ENCODE data around the gene ARHGAP42. TPM values are rescaled to one million over a fixed set of nuclear protein-coding genes. Genes with fewer than 3 reads are reported as not detected.

ARHGAP42 gene
- total RNA-seq, 4 donors from 2014 or later = 7.6 to 22.2 (median 14.6) TPM

DNA sequence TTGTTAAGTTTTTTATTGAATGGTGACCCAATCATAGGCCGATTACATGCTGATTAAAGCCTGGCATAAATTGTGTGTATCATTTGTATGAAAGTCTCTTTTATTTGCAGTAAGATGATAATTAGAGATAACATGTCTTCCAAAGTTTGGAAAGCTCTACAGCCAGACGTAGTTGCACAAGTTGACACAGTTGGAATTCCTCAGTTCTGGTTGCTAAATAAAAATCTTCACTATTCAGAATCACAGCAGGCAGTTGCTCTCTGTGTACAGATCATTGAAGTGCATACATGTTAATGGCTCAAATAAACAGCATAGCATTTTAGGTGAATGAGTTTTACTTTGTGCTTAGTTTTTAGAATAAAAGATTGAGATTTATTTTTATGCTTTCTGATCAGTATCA lies 69.5 kb downstream of the ARHGAP42 start:
- TF ChIP-seq POLR2A (IDR thresholded peaks at IDR 0.05) = no peak
- TF ChIP-seq, protein P1, sequence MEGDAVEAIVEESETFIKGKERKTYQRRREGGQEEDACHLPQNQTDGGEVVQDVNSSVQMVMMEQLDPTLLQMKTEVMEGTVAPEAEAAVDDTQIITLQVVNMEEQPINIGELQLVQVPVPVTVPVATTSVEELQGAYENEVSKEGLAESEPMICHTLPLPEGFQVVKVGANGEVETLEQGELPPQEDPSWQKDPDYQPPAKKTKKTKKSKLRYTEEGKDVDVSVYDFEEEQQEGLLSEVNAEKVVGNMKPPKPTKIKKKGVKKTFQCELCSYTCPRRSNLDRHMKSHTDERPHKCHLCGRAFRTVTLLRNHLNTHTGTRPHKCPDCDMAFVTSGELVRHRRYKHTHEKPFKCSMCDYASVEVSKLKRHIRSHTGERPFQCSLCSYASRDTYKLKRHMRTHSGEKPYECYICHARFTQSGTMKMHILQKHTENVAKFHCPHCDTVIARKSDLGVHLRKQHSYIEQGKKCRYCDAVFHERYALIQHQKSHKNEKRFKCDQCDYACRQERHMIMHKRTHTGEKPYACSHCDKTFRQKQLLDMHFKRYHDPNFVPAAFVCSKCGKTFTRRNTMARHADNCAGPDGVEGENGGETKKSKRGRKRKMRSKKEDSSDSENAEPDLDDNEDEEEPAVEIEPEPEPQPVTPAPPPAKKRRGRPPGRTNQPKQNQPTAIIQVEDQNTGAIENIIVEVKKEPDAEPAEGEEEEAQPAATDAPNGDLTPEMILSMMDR (IDR thresholded peaks at IDR 0.05) = no peak
- intact Hi-C loops (cut with DNase I; ENCODE audit: low total_unique reads) = no loop called here
- WGBS, 2 donors = 31 to 47% methylated on average over 2 of the region's 2 CpGs
- no peak overlapping the region for H3K4me3 ChIP-seq (ENCODE audit: low read depth, poor library complexity, severe bottlenecking)
- no peak for DNase-seq (ENCODE audit: low spot score in 2 of 2)

DNA sequence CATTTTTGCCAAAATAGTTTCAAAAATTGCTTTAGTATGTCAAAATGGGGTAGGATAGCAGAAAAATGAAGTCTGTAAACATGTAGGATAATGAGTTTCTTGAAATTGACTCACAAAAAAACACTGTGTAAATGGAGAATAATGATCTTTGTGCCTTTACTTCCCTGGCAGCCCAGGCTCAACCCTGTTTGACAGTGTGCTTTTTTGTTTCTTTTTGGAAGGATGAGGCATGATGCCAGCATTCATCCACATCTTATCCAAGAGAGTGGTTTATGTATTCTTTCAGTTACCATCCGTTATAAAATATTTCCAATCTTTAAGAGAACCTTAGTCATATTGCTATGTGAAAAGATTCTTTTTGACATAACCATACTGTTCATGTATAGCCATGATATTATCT lies 70.6 kb downstream of the ARHGAP42 start:
- WGBS, 2 donors = 57 to 68% methylated on average over 1 of the region's 1 CpG
- no peak for DNase-seq (ENCODE audit: low spot score in 2 of 2)
- no peak overlapping the region for H3K4me3 ChIP-seq (ENCODE audit: low read depth, poor library complexity, severe bottlenecking)

DNA sequence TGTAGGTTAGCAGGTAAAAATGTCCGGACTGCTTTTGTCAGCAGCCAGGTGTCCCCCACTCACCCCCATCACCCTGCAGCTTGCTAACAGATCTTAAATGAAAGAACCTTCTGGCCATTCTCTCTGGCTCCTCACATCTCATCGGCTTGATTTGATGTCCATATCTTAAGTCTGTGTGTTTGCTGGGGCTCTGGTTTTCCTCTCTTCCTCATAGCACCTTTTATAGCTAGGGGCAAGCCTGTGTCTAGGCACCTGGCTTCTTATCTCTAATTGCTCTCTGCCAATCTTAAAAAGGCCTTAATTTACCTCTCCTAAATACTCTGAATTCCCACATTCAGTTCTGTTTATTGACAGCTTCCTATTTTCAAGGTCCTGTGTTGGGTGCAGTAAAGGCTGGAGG lies 72.0 kb downstream of the ARHGAP42 start:
- intact Hi-C loops (cut with DNase I; ENCODE audit: low total_unique reads) = no loop called here
- H3K4me3 ChIP-seq (ENCODE audit: low read depth, poor library complexity, severe bottlenecking) = no peak overlapping the region
- no peak for TF ChIP-seq POLR2A (IDR thresholded peaks at IDR 0.05)
- TF ChIP-seq, protein P1 (IDR thresholded peaks at IDR 0.05) = no peak
- DNase-seq (ENCODE audit: low spot score in 2 of 2) = no peak
- 65 to 67% methylated on average over 2 of the region's 2 CpGs for WGBS, 2 donors

More for the DNA sequence above, 70.6 kb downstream of the ARHGAP42 start:
- no peak for TF ChIP-seq POLR2A (IDR thresholded peaks at IDR 0.05)
- TF ChIP-seq, protein P1 (IDR thresholded peaks at IDR 0.05) = no peak
- intact Hi-C loops (cut with DNase I; ENCODE audit: low total_unique reads) = no loop called here

DNA sequence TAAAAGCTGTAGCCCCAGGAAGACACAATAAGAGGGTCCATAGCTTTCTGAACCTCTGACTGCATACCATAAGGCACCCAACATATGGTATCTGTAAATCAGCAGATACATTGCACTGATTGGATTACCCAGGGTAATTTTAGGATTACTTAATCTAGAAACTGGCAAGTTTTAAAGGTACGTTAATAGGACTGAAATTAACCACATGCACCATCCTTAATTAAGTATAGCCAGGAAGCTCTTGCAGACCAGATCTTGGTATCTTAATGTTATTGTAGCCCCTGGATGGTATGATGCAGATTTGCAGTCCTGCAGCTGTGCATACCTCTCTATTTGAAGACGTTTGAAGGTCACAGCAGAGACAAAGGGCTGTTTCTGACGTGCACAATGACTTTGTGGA lies 72.8 kb downstream of the ARHGAP42 start:
- 72 to 87% methylated on average over 3 of the region's 3 CpGs for WGBS, 2 donors
- no peak overlapping the region for H3K4me3 ChIP-seq (ENCODE audit: low read depth, poor library complexity, severe bottlenecking)
- no peak for TF ChIP-seq POLR2A (IDR thresholded peaks at IDR 0.05)
- TF ChIP-seq, protein P1 (IDR thresholded peaks at IDR 0.05) = no peak
- intact Hi-C loops (cut with DNase I; ENCODE audit: low total_unique reads) = no loop called here
- DNase-seq (ENCODE audit: low spot score in 2 of 2) = no peak

DNA sequence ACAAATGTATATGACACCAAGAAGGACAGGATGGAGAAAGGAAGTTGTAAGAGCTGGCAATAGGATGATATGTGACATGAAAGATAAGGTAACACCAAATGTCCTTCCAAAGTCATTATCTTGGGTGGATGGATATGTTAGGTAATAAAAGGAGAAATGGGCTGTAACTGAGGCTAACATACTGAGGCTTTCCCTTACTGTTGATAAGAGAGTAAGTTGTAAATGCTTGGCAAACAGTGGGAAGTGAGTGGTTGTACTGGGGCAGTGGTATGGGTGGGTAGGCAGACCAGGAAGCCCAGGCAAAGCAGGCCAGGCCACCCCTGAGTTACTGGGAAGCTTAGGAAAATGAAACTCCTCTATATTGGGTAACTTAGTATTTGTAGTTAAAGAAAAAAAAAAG lies 73.7 kb downstream of the ARHGAP42 start:
- TF ChIP-seq, protein P1 (IDR thresholded peaks at IDR 0.05) = no peak
- no peak for TF ChIP-seq POLR2A (IDR thresholded peaks at IDR 0.05)
- no peak overlapping the region for H3K4me3 ChIP-seq (ENCODE audit: low read depth, poor library complexity, severe bottlenecking)
- DNase-seq (ENCODE audit: low spot score in 2 of 2) = no peak
- intact Hi-C loops (cut with DNase I; ENCODE audit: low total_unique reads) = loop anchor here (1.0 kb wide), 1 partner anchor 29 kb away; no protein-coding TSS in a partner anchor

DNA sequence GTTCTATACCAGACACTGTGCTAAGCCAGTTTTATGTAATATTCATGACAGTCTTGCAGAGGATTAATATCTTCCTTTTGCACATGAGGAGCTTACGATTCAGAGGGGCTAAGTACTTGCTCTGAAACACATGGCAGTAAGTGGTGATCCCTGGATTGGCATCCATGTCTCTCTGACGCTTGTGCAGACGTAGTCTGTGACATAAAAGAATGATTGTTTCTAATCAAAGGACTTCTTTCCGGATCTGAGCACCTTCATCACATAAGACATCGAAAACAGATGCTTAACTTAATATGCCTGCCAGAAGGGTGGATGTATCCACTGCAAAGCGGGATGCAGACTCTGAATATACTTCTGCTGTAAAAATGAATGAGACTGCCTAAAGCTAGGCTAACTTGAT lies 74.8 kb downstream of the ARHGAP42 start:
- no peak overlapping the region for H3K4me3 ChIP-seq (ENCODE audit: low read depth, poor library complexity, severe bottlenecking)
- TF ChIP-seq, protein P1 (IDR thresholded peaks at IDR 0.05) = no peak
- TF ChIP-seq POLR2A (IDR thresholded peaks at IDR 0.05) = no peak
- 63 to 67% methylated on average over 6 of the region's 6 CpGs for WGBS, 2 donors
- intact Hi-C loops (cut with DNase I; ENCODE audit: low total_unique reads) = loop anchor here (1.0 kb wide), 1 partner anchor 27 kb away; no protein-coding TSS in a partner anchor
- no peak for DNase-seq (ENCODE audit: low spot score in 2 of 2)
